ENCODE results near the gene ADCY4. TPM values are rescaled to one million over a fixed set of nuclear protein-coding genes. Genes with fewer than 3 reads are reported as not detected.

The ADCY4 gene
- total and polyA plus RNA-seq, 2 of the 8 experiments (the other 6 are each of a cell fraction or from before 2014, with no cell fraction given) = 0.27 to 0.35 TPM

GRCh38 chr14:24315807-24316596 lies 18.9 kb downstream of the ADCY4 start (continued):
- TF ChIP-seq MAX (IDR thresholded peaks at IDR 0.05) (peak; percentile 98), RFX5 (IDR thresholded peaks at IDR 0.05; ENCODE audit: borderline replicate concordance, low read depth, low read length) (no peak), USF2 (IDR thresholded peaks at IDR 0.05; ENCODE audit: low read length) (peak; percentile 44; the same call in 1 of the 2 replicates), GABPA (IDR thresholded peaks at IDR 0.05; ENCODE audit: borderline replicate concordance, insufficient read depth, low read length) (0 out of 2 replicates have a peak, but pooled peaks have one; percentile 28), RAD21 (IDR thresholded peaks at IDR 0.05 in 1 of 2, conservative IDR thresholded peaks at IDR 0.05 in 1 of 2; ENCODE audit: low read depth in 2 of 2, low read length in 2 of 2) (peak; percentile 6 to 37; a peak in 3 of 4 replicates), HDAC6 (IDR thresholded peaks at IDR 0.05; ENCODE audit: low read depth, low read length) (no peak), ASH2L (IDR thresholded peaks at IDR 0.05; ENCODE audit: low read length) (peak; percentile 27)
